MCF 10A (cell line): ENCODE data around the gene LRP1. TPM values are rescaled to one million over a fixed set of nuclear protein-coding genes. Genes with fewer than 3 reads are reported as not detected.
A peak's percentile ranks its signal among the peaks of the same experiment; 100 is the strongest.

ENCODE experiments used
- BruUV-seq: library from RNA; stranded (reverse); fragments of 400-500 nt; replicated peaks from 2 replicates; lab custom pipeline; 2021; lab: Mats Ljungman, UMichigan
- CTCF ChIA-PET: fragments of 300-600 bp; sonication (Branson Sonifier 250); formaldehyde crosslinking; extraction: SDS; loops from one replicate; lab custom pipeline; 2021; ENCODE audit warnings: antibody characterized with exemption, inconsistent platforms; lab: Yijun Ruan, JAX
- POLR2A ChIA-PET: fragments of 300-600, 350-650 bp; sonication (Branson Sonifier 250); formaldehyde crosslinking; extraction: SDS; loops from one replicate; lab custom pipeline; 2020; ENCODE audit warnings: antibody characterized with exemption, inconsistent platforms; lab: Yijun Ruan, JAX
- DNase-seq: peaks from one replicate; pipeline ENCODE4 v3.0.0-alpha.2; 2018; ENCODE audit not compliant: unreplicated experiment
- H3K27ac Mint-ChIP-seq: one replicate; pipeline ENCODE4 v1.8.0; 2022; ENCODE audit warnings: mild to moderate bottlenecking, low read depth, mixed read lengths; ENCODE audit not compliant: unreplicated experiment
- H3K27me3 Mint-ChIP-seq: one replicate; pipeline ENCODE4 v1.8.0; 2022; ENCODE audit warnings: mixed read lengths; ENCODE audit not compliant: insufficient read depth, unreplicated experiment
- H3K36me3 Mint-ChIP-seq: one replicate; pipeline ENCODE4 v1.8.0; 2022; ENCODE audit warnings: mild to moderate bottlenecking, moderate library complexity, mixed read lengths; ENCODE audit not compliant: insufficient read depth, unreplicated experiment
- H3K4me1 Mint-ChIP-seq: one replicate; pipeline ENCODE4 v1.8.0; 2022; ENCODE audit warnings: mixed read lengths; ENCODE audit not compliant: insufficient read depth, unreplicated experiment
- H3K4me3 Mint-ChIP-seq: one replicate; pipeline ENCODE4 v1.8.0; 2022; ENCODE audit warnings: mild to moderate bottlenecking, moderate library complexity, mixed read lengths; ENCODE audit not compliant: unreplicated experiment
- H3K9me3 Mint-ChIP-seq: one replicate; pipeline ENCODE4 v1.8.0; 2022; ENCODE audit warnings: mixed read lengths; ENCODE audit not compliant: unreplicated experiment
- intact Hi-C: fragments of 100-400 bp; cut with micrococcal nuclease; formaldehyde crosslinking; loops from 2 replicates; pipeline ENCODE4 v1.14.1; 2022
- total RNA-seq: library from RNA; stranded (reverse); gene quantifications from 2 replicates; pipeline ENCODE4 v1.2.3, GENCODE V29; 2022
- TF ChIP-seq, protein P1 (sequence below): fragments of 200-600 bp; IDR thresholded peaks from one replicate; pipeline ENCODE4 v1.8.0; 2022; ENCODE audit warnings: antibody characterized with exemption, mild to moderate bottlenecking; ENCODE audit not compliant: unreplicated experiment

LRP1 gene
- total RNA-seq, 1 experiment from 2014 or later: 18.9 TPM

DNA sequence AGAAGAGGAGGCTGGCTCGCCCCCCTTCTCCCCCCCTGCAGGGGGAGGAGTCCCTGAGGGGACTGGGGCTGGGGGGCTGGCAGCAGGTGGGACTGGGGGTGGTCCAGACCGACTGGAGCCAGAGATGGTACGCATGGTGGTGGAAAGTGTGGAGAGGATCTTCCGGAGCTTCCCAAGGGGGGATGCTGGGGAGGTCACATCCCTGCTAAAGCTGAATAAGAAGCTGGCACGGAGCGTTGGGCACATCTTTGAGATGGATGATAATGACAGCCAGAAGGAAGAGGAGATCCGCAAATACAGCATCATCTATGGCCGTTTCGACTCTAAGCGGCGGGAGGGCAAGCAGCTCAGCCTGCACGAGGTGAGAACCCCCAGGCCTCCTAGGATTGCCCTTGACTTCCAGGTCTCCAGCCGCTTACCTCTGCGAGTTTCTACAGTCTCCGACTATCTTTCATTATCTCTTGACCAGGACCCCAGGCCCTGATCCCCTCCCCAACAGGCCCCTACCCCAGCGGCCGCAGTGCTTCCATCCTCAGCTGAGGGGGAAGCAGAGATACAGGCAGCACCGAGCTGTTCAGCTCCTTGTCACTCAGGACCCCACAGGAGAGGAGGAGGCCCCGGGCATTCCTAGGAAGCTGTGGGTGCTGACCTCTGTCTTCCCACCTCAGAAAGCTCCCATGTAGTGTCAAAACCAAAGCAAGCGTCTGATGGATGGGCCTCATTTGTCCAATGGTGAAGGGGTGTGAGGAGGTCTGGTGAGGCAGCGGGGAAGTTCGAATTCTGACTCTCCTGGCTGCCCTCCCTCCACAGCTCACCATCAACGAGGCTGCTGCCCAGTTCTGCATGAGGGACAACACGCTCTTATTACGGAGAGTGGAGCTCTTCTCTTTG is 36.4 kb upstream of the LRP1 start:
- no peak for DNase-seq
- intact Hi-C loops: no loop called here
- H3K9me3 Mint-ChIP-seq: no peaks in the 10 kb centered on the region
- no TSS peak for BruUV-seq
- no peaks in the 10 kb centered on the region for H3K27me3 Mint-ChIP-seq
- ChIA-PET POLR2A (interaction anchor here (2.0 to 16.5 kb wide), 3 partner anchors 13 to 23 kb away, joined by 6 to 610 read pairs (median 151); partner anchors contain the start of genes NEMP1 and STAT6), CTCF (interaction anchor here (0.6 to 13.9 kb wide), 8 partner anchors 12 to 84 kb away, joined by 3 to 147 read pairs (median 8); partner anchors contain the start of genes NEMP1 and STAT6)
- peaks cover 55% of the 10 kb centered on the region for H3K4me1 Mint-ChIP-seq
- H3K4me3 Mint-ChIP-seq: peak overlapping the region; percentile 90
- peak overlapping the region; percentile 42 for H3K27ac Mint-ChIP-seq
- H3K36me3 Mint-ChIP-seq: peaks cover 77% of the 10 kb centered on the region
- TF ChIP-seq, protein P1, sequence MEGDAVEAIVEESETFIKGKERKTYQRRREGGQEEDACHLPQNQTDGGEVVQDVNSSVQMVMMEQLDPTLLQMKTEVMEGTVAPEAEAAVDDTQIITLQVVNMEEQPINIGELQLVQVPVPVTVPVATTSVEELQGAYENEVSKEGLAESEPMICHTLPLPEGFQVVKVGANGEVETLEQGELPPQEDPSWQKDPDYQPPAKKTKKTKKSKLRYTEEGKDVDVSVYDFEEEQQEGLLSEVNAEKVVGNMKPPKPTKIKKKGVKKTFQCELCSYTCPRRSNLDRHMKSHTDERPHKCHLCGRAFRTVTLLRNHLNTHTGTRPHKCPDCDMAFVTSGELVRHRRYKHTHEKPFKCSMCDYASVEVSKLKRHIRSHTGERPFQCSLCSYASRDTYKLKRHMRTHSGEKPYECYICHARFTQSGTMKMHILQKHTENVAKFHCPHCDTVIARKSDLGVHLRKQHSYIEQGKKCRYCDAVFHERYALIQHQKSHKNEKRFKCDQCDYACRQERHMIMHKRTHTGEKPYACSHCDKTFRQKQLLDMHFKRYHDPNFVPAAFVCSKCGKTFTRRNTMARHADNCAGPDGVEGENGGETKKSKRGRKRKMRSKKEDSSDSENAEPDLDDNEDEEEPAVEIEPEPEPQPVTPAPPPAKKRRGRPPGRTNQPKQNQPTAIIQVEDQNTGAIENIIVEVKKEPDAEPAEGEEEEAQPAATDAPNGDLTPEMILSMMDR: no peak

DNA sequence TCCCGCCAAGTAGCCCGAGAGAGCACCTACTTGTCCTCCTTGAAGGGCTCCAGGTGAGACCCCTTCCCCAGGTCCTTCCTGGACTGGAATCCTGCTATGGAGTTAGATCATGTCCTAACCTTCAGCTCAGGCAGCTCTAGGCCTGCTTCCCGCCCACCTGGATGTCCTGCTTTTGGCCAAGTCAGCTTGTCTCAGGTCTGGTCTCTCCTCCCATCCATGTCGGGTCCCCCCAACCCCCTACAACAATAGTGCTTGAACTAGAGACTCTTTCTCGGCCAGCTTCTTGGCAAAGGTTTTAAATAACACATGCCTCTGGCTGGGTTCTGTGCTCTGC is 35.8 kb upstream of the LRP1 start:
- TF ChIP-seq, protein P1: no peak
- no peaks in the 10 kb centered on the region for H3K9me3 Mint-ChIP-seq
- H3K4me1 Mint-ChIP-seq: peaks cover 60% of the 10 kb centered on the region
- no peak overlapping the region for H3K27ac Mint-ChIP-seq
- intact Hi-C loops: no loop called here
- CTCF ChIA-PET: interaction anchor here (0.6 to 13.9 kb wide), 7 partner anchors 12 to 83 kb away, joined by 3 to 147 read pairs (median 10); partner anchors contain the start of genes NEMP1 and STAT6
- POLR2A ChIA-PET: interaction anchor here (2.0 to 16.5 kb wide), 3 partner anchors 14 to 23 kb away, joined by 6 to 610 read pairs (median 151); partner anchors contain the start of genes NEMP1 and STAT6
- H3K27me3 Mint-ChIP-seq: no peaks in the 10 kb centered on the region
- DNase-seq: no peak
- peaks cover 81% of the 10 kb centered on the region for H3K36me3 Mint-ChIP-seq
- peak overlapping the region; percentile 21 for H3K4me3 Mint-ChIP-seq
- no TSS peak for BruUV-seq

DNA sequence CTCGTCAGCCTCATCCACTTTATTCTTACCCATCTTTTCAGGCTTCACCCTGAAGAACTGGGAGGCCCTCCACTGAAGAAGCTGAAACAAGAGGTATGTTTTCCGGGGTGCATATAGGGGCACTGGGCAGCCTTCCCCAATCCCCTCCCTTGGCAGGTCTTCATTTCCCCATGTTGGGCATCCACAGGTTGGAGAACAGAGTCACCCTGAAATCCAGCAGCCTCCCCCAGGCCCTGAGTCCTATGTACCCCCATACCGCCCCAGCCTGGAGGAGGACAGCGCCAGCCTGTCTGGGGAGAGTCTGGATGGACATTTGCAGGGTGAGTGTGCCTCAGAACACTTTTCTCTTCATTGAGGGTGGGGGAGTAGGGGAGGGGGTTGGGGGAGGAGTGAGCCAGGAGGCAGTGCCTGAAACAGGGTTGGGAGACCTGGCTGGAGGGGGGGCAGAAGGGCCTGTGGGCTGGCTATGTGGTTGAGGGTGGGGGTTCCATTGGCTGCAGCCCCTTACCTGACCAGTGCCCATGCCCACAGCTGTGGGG is 35.3 kb upstream of the LRP1 start:
- TF ChIP-seq, protein P1: no peak
- ChIA-PET CTCF (interaction anchor here (0.7 to 13.9 kb wide), 6 partner anchors 9 to 83 kb away, joined by 4 to 147 read pairs (median 10); partner anchors contain the start of gene STAT6), POLR2A (interaction anchor here (8.7 to 16.5 kb wide), 2 partner anchors 14 to 15 kb away, joined by 151 to 610 read pairs; partner anchors contain the start of genes NEMP1 and STAT6)
- Mint-ChIP-seq H3K9me3 (no peaks in the 10 kb centered on the region), H3K4me3 (no peak overlapping the region), H3K4me1 (peaks cover 60% of the 10 kb centered on the region), H3K27me3 (no peaks in the 10 kb centered on the region), H3K36me3 (peaks cover 81% of the 10 kb centered on the region), H3K27ac (no peak overlapping the region)
- intact Hi-C loops: loop anchor here (1.0 kb wide), 1 partner anchor 24 kb away; no protein-coding TSS in a partner anchor
- DNase-seq: no peak
- BruUV-seq: no TSS peak
